GM18498 (cell line): ENCODE data around the gene PKN2.

ENCODE experiments used
- ATAC-seq: cut with Tn5 transposase; IDR thresholded peaks from one replicate; pipeline ENCODE4 v1.9.1; 2021; ENCODE audit warnings: mild to moderate bottlenecking, moderate library complexity; ENCODE audit not compliant: unreplicated experiment

Gene PKN2

GRCh38 chr1:88683541-88684481 is at the start of gene PKN2:
Gene PKN2 (plus strand): TSS chr1:88684273. CDS start chr1:88684581, 308 bp downstream.
- peak; percentile 92 for ATAC-seq

GRCh38 chr1:88634538-88634937 is 49.5 kb upstream of the PKN2 start:
- ATAC-seq = no peak

- no peak for ATAC-seq
These were observed 44.0 kb upstream of the PKN2 start for GRCh38 chr1:88640060-88640459.

GRCh38 chr1:88645886-88646285 is 38.2 kb upstream of the PKN2 start:
- ATAC-seq = no peak

GRCh38 chr1:88646476-88647248 is 37.4 kb upstream of the PKN2 start:
- no peak for ATAC-seq

- no peak for ATAC-seq
These were observed 36.8 kb upstream of the PKN2 start for GRCh38 chr1:88647249-88647645.

GRCh38 chr1:88647749-88648415 is 36.2 kb upstream of the PKN2 start:
- ATAC-seq = no peak

GRCh38 chr1:88648706-88649105 is 35.4 kb upstream of the PKN2 start:
- no peak for ATAC-seq

- ATAC-seq = no peak
These were observed 34.1 kb upstream of the PKN2 start for GRCh38 chr1:88649932-88650331.

GRCh38 chr1:88650676-88651418 is 33.2 kb upstream of the PKN2 start:
- no peak for ATAC-seq

GRCh38 chr1:88655140-88655539 is 28.9 kb upstream of the PKN2 start:
- ATAC-seq = no peak

GRCh38 chr1:88655685-88656299 is 28.3 kb upstream of the PKN2 start:
- ATAC-seq = no peak

GRCh38 chr1:88658419-88658818 is 25.7 kb upstream of the PKN2 start:
- ATAC-seq = no peak

- ATAC-seq = no peak
These were observed 24.5 kb upstream of the PKN2 start for GRCh38 chr1:88659552-88659951.

GRCh38 chr1:88661188-88661587 is 22.9 kb upstream of the PKN2 start:
- ATAC-seq = no peak

- no peak for ATAC-seq
These were observed 21.9 kb upstream of the PKN2 start for GRCh38 chr1:88661951-88662699.

GRCh38 chr1:88662723-88663122 is 21.4 kb upstream of the PKN2 start:
- ATAC-seq = no peak

GRCh38 chr1:88668405-88668804 is 15.7 kb upstream of the PKN2 start:
- no peak for ATAC-seq

- no peak for ATAC-seq
These were observed 13.6 kb upstream of the PKN2 start for GRCh38 chr1:88670462-88670861.

- ATAC-seq = no peak
These were observed 10.6 kb upstream of the PKN2 start for GRCh38 chr1:88673446-88673845.
